Activated T-cell treated with anti-CD3 and anti-CD28 coated beads for 1 hour (primary cell): ENCODE measurements around the gene LHX8.
"Not testable (repeated sequence)": the region's sequence is repeated elsewhere in the genome, so short reads cannot be mapped to it uniquely, and the experiment has no call there.

ENCODE experiments used
- DNase-seq: peaks from one replicate; pipeline ENCODE4 v3.0.0-alpha.2; 2020; ENCODE audit warnings: low read depth

LHX8 gene

GRCh38 chr1:75133750-75134646 is at the start of gene LHX8:
Gene LHX8, plus strand, starts transcription at chr1:75134388. Its CDS starts 2,227 bp downstream, at chr1:75136615.
- no peak for DNase-seq

GRCh38 chr1:75085931-75086330 is 48.3 kb upstream of the LHX8 start:
- DNase-seq = no peak

- DNase-seq = no peak
Observed at GRCh38 chr1:75087278-75087677, 46.9 kb upstream of the LHX8 start.

- DNase-seq = no peak
Observed at GRCh38 chr1:75092141-75092540, 42.0 kb upstream of the LHX8 start.

- no peak for DNase-seq
Observed at GRCh38 chr1:75097654-75098053, 36.5 kb upstream of the LHX8 start.

- DNase-seq = no peak
Observed at GRCh38 chr1:75099581-75099980, 34.6 kb upstream of the LHX8 start.

- DNase-seq = no peak
Observed at GRCh38 chr1:75100481-75101092, 33.6 kb upstream of the LHX8 start.

- DNase-seq = not testable (repeated sequence)
Observed at GRCh38 chr1:75112362-75112951, 21.7 kb upstream of the LHX8 start.

GRCh38 chr1:75115654-75116053 is 18.5 kb upstream of the LHX8 start:
- DNase-seq = no peak

- DNase-seq = no peak
Observed at GRCh38 chr1:75123756-75124155, 10.4 kb upstream of the LHX8 start.

GRCh38 chr1:75124510-75124909 is 9.7 kb upstream of the LHX8 start:
- DNase-seq = no peak

- no peak for DNase-seq
Observed at GRCh38 chr1:75125161-75125726, 8.9 kb upstream of the LHX8 start.

- no peak for DNase-seq
Observed at GRCh38 chr1:75126611-75127101, 7.5 kb upstream of the LHX8 start.

GRCh38 chr1:75127916-75128717 is 6.1 kb upstream of the LHX8 start:
- DNase-seq = no peak

- DNase-seq = no peak
Observed at GRCh38 chr1:75129660-75129982, 4.6 kb upstream of the LHX8 start.

- DNase-seq = no peak
Observed at GRCh38 chr1:75129983-75130789, 4.0 kb upstream of the LHX8 start.

GRCh38 chr1:75130865-75131564 is 3.2 kb upstream of the LHX8 start:
- no peak for DNase-seq

- DNase-seq = no peak
Observed at GRCh38 chr1:75131565-75132241, 2.5 kb upstream of the LHX8 start.

GRCh38 chr1:75132242-75132811 is 1.9 kb upstream of the LHX8 start:
- no peak for DNase-seq
